ENCODE data around the gene COPS6.

COPS6 gene

GRCh38 chr7:100057006-100057405, 31.8 kb upstream of the COPS6 start:
- TF ChIP-seq CSDC2 (CRISPR knock-in tag; IDR thresholded peaks at IDR 0.05) (no peak), GLIS3 (CRISPR knock-in tag; IDR thresholded peaks at IDR 0.05) (no peak), ZNF8 (CRISPR knock-in tag; IDR thresholded peaks at IDR 0.05) (no peak), ZC3H10 (CRISPR knock-in tag; IDR thresholded peaks at IDR 0.05) (no peak), ZFP3 (CRISPR knock-in tag; IDR thresholded peaks at IDR 0.05) (no peak), PPARA (CRISPR knock-in tag; IDR thresholded peaks at IDR 0.05; ENCODE audit: borderline replicate concordance) (no peak), ISL1 (CRISPR knock-in tag; IDR thresholded peaks at IDR 0.05) (no peak), ZFP30 (CRISPR knock-in tag; IDR thresholded peaks at IDR 0.05) (no peak), TCF4 (CRISPR knock-in tag; IDR thresholded peaks at IDR 0.05; ENCODE audit: borderline replicate concordance) (no peak), RARB (CRISPR knock-in tag; IDR thresholded peaks at IDR 0.05) (no peak), ESRRG (CRISPR knock-in tag; IDR thresholded peaks at IDR 0.05) (no peak), OSR1 (CRISPR knock-in tag; IDR thresholded peaks at IDR 0.05) (no peak), POU6F1 (CRISPR knock-in tag; IDR thresholded peaks at IDR 0.05; ENCODE audit: borderline replicate concordance, low read depth) (no peak), ARNTL (CRISPR knock-in tag; IDR thresholded peaks at IDR 0.05; ENCODE audit: borderline replicate concordance, low read depth) (no peak), ZNF565 (CRISPR knock-in tag; conservative IDR thresholded peaks at IDR 0.05; ENCODE audit: low read depth) (no peak), CSRNP3 (CRISPR knock-in tag; IDR thresholded peaks at IDR 0.05) (no peak), SNAI2 (CRISPR knock-in tag; IDR thresholded peaks at IDR 0.05) (no peak)
- no peak for ATAC-seq

GRCh38 chr7:100059251-100059739, 29.5 kb upstream of the COPS6 start:
- no peak for ATAC-seq

More at GRCh38 chr7:100059251-100059739, 29.5 kb upstream of the COPS6 start:
- no peak for TF ChIP-seq RARB (CRISPR knock-in tag; IDR thresholded peaks at IDR 0.05)
- TF ChIP-seq POU6F1 (CRISPR knock-in tag; IDR thresholded peaks at IDR 0.05; ENCODE audit: borderline replicate concordance, low read depth): no peak
- no peak for TF ChIP-seq CSDC2 (CRISPR knock-in tag; IDR thresholded peaks at IDR 0.05)
- TF ChIP-seq ZFP3 (CRISPR knock-in tag; IDR thresholded peaks at IDR 0.05): no peak
- no peak for TF ChIP-seq ZC3H10 (CRISPR knock-in tag; IDR thresholded peaks at IDR 0.05)
- no peak for TF ChIP-seq ZNF8 (CRISPR knock-in tag; IDR thresholded peaks at IDR 0.05)
- TF ChIP-seq, protein P1, sequence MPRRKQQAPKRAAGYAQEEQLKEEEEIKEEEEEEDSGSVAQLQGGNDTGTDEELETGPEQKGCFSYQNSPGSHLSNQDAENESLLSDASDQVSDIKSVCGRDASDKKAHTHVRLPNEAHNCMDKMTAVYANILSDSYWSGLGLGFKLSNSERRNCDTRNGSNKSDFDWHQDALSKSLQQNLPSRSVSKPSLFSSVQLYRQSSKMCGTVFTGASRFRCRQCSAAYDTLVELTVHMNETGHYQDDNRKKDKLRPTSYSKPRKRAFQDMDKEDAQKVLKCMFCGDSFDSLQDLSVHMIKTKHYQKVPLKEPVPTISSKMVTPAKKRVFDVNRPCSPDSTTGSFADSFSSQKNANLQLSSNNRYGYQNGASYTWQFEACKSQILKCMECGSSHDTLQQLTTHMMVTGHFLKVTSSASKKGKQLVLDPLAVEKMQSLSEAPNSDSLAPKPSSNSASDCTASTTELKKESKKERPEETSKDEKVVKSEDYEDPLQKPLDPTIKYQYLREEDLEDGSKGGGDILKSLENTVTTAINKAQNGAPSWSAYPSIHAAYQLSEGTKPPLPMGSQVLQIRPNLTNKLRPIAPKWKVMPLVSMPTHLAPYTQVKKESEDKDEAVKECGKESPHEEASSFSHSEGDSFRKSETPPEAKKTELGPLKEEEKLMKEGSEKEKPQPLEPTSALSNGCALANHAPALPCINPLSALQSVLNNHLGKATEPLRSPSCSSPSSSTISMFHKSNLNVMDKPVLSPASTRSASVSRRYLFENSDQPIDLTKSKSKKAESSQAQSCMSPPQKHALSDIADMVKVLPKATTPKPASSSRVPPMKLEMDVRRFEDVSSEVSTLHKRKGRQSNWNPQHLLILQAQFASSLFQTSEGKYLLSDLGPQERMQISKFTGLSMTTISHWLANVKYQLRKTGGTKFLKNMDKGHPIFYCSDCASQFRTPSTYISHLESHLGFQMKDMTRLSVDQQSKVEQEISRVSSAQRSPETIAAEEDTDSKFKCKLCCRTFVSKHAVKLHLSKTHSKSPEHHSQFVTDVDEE (CRISPR knock-in tag; IDR thresholded peaks at IDR 0.05): no peak
- no peak for TF ChIP-seq TCF4 (CRISPR knock-in tag; IDR thresholded peaks at IDR 0.05; ENCODE audit: borderline replicate concordance)
- TF ChIP-seq, protein P2, sequence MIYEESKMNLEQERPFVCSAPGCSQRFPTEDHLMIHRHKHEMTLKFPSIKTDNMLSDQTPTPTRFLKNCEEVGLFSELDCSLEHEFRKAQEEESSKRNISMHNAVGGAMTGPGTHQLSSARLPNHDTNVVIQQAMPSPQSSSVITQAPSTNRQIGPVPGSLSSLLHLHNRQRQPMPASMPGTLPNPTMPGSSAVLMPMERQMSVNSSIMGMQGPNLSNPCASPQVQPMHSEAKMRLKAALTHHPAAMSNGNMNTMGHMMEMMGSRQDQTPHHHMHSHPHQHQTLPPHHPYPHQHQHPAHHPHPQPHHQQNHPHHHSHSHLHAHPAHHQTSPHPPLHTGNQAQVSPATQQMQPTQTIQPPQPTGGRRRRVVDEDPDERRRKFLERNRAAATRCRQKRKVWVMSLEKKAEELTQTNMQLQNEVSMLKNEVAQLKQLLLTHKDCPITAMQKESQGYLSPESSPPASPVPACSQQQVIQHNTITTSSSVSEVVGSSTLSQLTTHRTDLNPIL (CRISPR knock-in tag; IDR thresholded peaks at IDR 0.05; ENCODE audit: low read depth): no peak
- no peak for TF ChIP-seq TOX (CRISPR knock-in tag; IDR thresholded peaks at IDR 0.05; ENCODE audit: borderline replicate concordance)
- TF ChIP-seq ISL1 (CRISPR knock-in tag; IDR thresholded peaks at IDR 0.05): no peak
- TF ChIP-seq BACH2 (CRISPR knock-in tag; IDR thresholded peaks at IDR 0.05; ENCODE audit: borderline replicate concordance): no peak
- no peak for TF ChIP-seq ZNF565 (CRISPR knock-in tag; conservative IDR thresholded peaks at IDR 0.05; ENCODE audit: low read depth)
- no peak for TF ChIP-seq ARNTL (CRISPR knock-in tag; IDR thresholded peaks at IDR 0.05; ENCODE audit: borderline replicate concordance, low read depth)

Measured in SK-N-SH treated with all-trans-retinoic acid at 6 μM for 48 hours (cell line).